ENCODE measurements around the gene PKP4. TPM values are rescaled to one million over a fixed set of nuclear protein-coding genes. Genes with fewer than 3 reads are reported as not detected.

The PKP4 gene
- total RNA-seq, 1 experiment from 2014 or later, result 52.0 TPM

GRCh38 chr2:158662421-158662820, 205.7 kb downstream of the PKP4 start:
- no peak overlapping the region for H3K14ac ChIP-seq (ENCODE audit: insufficient read depth, low read length)
- H3K18ac ChIP-seq (ENCODE audit: insufficient read length, low read depth, low read length), result no peak overlapping the region
- H2BK20ac ChIP-seq (ENCODE audit: low read depth, low read length, poor library complexity, severe bottlenecking), result no peak overlapping the region
- H3K27me3 ChIP-seq (ENCODE audit: insufficient read depth, low read length), result no peaks in the 10 kb centered on the region
- H3K9me3 ChIP-seq (ENCODE audit: control insufficient read depth, low read depth, low read length), result no peaks in the 10 kb centered on the region
- no peaks in the 10 kb centered on the region for H3K79me2 ChIP-seq (ENCODE audit: insufficient read depth, low read length)
- no peaks in the 10 kb centered on the region for H3K4me1 ChIP-seq (ENCODE audit: insufficient read depth, low read length)
- Mint-ChIP-seq H3K9me3 (no peaks in the 10 kb centered on the region; a peak in 1 of 5 replicates), H3K4me1 (no peaks in the 10 kb centered on the region), H3K36me3 (ENCODE audit: insufficient read depth in 1 of 3, low read depth in 3 of 3) (peaks cover 10 to 34% (median 25%) of the 10 kb centered on the region in 3 experiments; a peak in 6 of 7 replicates), H3K27me3 (ENCODE audit: low read depth) (no peaks in the 10 kb centered on the region), H3K4me3 (no peak overlapping the region), H3K27ac (no peak overlapping the region)
- DNase-seq, result no peak
- WGBS (ENCODE audit: extremely low coverage, insufficient read length, low lambda C conversion rate), result no CpG with 5 or more reads among the region's 6 CpGs
- H4K8ac ChIP-seq (replicated peaks; ENCODE audit: insufficient read length, low read depth, low read length), result no peak overlapping the region
- no peak overlapping the region for H4K91ac ChIP-seq (ENCODE audit: insufficient read length, low read depth, low read length)
- H3K9ac ChIP-seq (ENCODE audit: extremely low read depth, insufficient read length, low read length), result no peak overlapping the region
- H3K4ac ChIP-seq (ENCODE audit: low read depth, low read length), result no peak overlapping the region
- no peak overlapping the region for H3K27ac ChIP-seq (ENCODE audit: insufficient read length, low read depth, low read length)
- TF ChIP-seq, protein P1, sequence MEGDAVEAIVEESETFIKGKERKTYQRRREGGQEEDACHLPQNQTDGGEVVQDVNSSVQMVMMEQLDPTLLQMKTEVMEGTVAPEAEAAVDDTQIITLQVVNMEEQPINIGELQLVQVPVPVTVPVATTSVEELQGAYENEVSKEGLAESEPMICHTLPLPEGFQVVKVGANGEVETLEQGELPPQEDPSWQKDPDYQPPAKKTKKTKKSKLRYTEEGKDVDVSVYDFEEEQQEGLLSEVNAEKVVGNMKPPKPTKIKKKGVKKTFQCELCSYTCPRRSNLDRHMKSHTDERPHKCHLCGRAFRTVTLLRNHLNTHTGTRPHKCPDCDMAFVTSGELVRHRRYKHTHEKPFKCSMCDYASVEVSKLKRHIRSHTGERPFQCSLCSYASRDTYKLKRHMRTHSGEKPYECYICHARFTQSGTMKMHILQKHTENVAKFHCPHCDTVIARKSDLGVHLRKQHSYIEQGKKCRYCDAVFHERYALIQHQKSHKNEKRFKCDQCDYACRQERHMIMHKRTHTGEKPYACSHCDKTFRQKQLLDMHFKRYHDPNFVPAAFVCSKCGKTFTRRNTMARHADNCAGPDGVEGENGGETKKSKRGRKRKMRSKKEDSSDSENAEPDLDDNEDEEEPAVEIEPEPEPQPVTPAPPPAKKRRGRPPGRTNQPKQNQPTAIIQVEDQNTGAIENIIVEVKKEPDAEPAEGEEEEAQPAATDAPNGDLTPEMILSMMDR (conservative IDR thresholded peaks at IDR 0.05), result no peak
- H4K20me1 ChIP-seq (ENCODE audit: control insufficient read depth, insufficient read depth, insufficient read length), result no peaks in the 10 kb centered on the region
- H2AK5ac ChIP-seq (ENCODE audit: insufficient read length, low read length), result no peak overlapping the region
- H3T11ph ChIP-seq (ENCODE audit: low read length), result no peak overlapping the region
- H3K4me2 ChIP-seq (ENCODE audit: insufficient read depth, insufficient read length, low read length), result no peak overlapping the region
- H2AFZ ChIP-seq (ENCODE audit: low read length), result no peak overlapping the region
- H2BK15ac ChIP-seq (ENCODE audit: low read depth, low read length), result no peak overlapping the region
- no peaks in the 10 kb centered on the region for H3K79me1 ChIP-seq (ENCODE audit: insufficient read depth, low read depth, low read length, poor library complexity, severe bottlenecking)
- no peak overlapping the region for H2BK12ac ChIP-seq (ENCODE audit: insufficient read length, low read depth, low read length)
- H2BK5ac ChIP-seq (ENCODE audit: insufficient read length, low read length), result no peak overlapping the region
- H4K5ac ChIP-seq (ENCODE audit: insufficient read length, low read depth, low read length), result no peak overlapping the region
- H3K23ac ChIP-seq (ENCODE audit: insufficient read length, low read depth, low read length), result no peak overlapping the region
- H2BK120ac ChIP-seq (ENCODE audit: low read depth, low read length, poor library complexity, severe bottlenecking), result no peak overlapping the region
- no peak overlapping the region for H3K56ac ChIP-seq (ENCODE audit: insufficient read length, low read depth, low read length)
- no peaks in the 10 kb centered on the region for H3K23me2 ChIP-seq (ENCODE audit: insufficient read length, low read depth, low read length, poor library complexity, severe bottlenecking)
